ENCODE results near the gene UTS2. TPM values are rescaled to one million over a fixed set of nuclear protein-coding genes. Genes with fewer than 3 reads are reported as not detected.

Gene UTS2
- total and polyA plus RNA-seq, 4 donors, result 3.6 to 33.9 (median 16.1) TPM

GRCh38 chr1:7824701-7825100 lies 28.2 kb downstream of the UTS2 start:
- 89% methylated on average over 5 of the region's 8 CpGs for WGBS (ENCODE audit: insufficient coverage)

GRCh38 chr1:7821282-7821681 lies 31.6 kb downstream of the UTS2 start:
- no peaks in the 10 kb centered on the region for H3K4me1 ChIP-seq (ENCODE audit: control insufficient read depth, insufficient read depth, low read length)
- no peak overlapping the region for H3K27ac ChIP-seq (ENCODE audit: low read depth, low read length)
- no peak overlapping the region for H3K4me3 ChIP-seq (ENCODE audit: low read depth, low read length)
- no CpG with 5 or more reads among the region's 3 CpGs for WGBS (ENCODE audit: insufficient coverage)
- DNase-seq (ENCODE audit: low read depth in 4 of 6, low spot score in 6 of 6), result no peak
- H3K36me3 ChIP-seq (ENCODE audit: control insufficient read depth, insufficient read depth, low read length), result peaks cover 13% of the 10 kb centered on the region
- no peaks in the 10 kb centered on the region for H3K9me3 ChIP-seq (ENCODE audit: control insufficient read depth, insufficient read depth, low read length)
- no peaks in the 10 kb centered on the region for H3K27me3 ChIP-seq (ENCODE audit: control insufficient read depth, insufficient read depth, low read length)

More at GRCh38 chr1:7824701-7825100, 28.2 kb downstream of the UTS2 start:
- Histone ChIP-seq H3K36me3 (ENCODE audit: control insufficient read depth, insufficient read depth, low read length) (peaks cover 21% of the 10 kb centered on the region), H3K4me1 (ENCODE audit: control insufficient read depth, insufficient read depth, low read length) (no peaks in the 10 kb centered on the region), H3K27me3 (ENCODE audit: control insufficient read depth, insufficient read depth, low read length) (no peaks in the 10 kb centered on the region), H3K4me3 (ENCODE audit: low read depth, low read length) (no peak overlapping the region), H3K9me3 (ENCODE audit: control insufficient read depth, insufficient read depth, low read length) (no peaks in the 10 kb centered on the region), H3K27ac (ENCODE audit: low read depth, low read length) (no peak overlapping the region)
- no peak for DNase-seq (ENCODE audit: low read depth in 4 of 6, low spot score in 6 of 6)

GRCh38 chr1:7813677-7814373 lies 39.0 kb downstream of the UTS2 start:
- H3K27ac ChIP-seq (ENCODE audit: low read depth, low read length), result no peak overlapping the region
- H3K4me1 ChIP-seq (ENCODE audit: control insufficient read depth, insufficient read depth, low read length), result no peaks in the 10 kb centered on the region
- no peak overlapping the region for H3K4me3 ChIP-seq (ENCODE audit: low read depth, low read length)
- DNase-seq (ENCODE audit: low read depth in 4 of 6, low spot score in 6 of 6), result no peak
- H3K9me3 ChIP-seq (ENCODE audit: control insufficient read depth, insufficient read depth, low read length), result peaks cover 8% of the 10 kb centered on the region
- peaks cover 9% of the 10 kb centered on the region for H3K36me3 ChIP-seq (ENCODE audit: control insufficient read depth, insufficient read depth, low read length)
- no peaks in the 10 kb centered on the region for H3K27me3 ChIP-seq (ENCODE audit: control insufficient read depth, insufficient read depth, low read length)
- WGBS (ENCODE audit: insufficient coverage), result 76% methylated on average over 2 of the region's 3 CpGs

- DNase-seq (ENCODE audit: low read depth in 4 of 6, low spot score in 6 of 6), result no peak
- H3K9me3 ChIP-seq (ENCODE audit: control insufficient read depth, insufficient read depth, low read length), result peaks cover 8% of the 10 kb centered on the region
- no peak overlapping the region for H3K4me3 ChIP-seq (ENCODE audit: low read depth, low read length)
- H3K36me3 ChIP-seq (ENCODE audit: control insufficient read depth, insufficient read depth, low read length), result peaks cover 12% of the 10 kb centered on the region
- H3K27ac ChIP-seq (ENCODE audit: low read depth, low read length), result no peak overlapping the region
- H3K27me3 ChIP-seq (ENCODE audit: control insufficient read depth, insufficient read depth, low read length), result no peaks in the 10 kb centered on the region
- no peaks in the 10 kb centered on the region for H3K4me1 ChIP-seq (ENCODE audit: control insufficient read depth, insufficient read depth, low read length)
- 96% methylated on average over 4 of the region's 6 CpGs for WGBS (ENCODE audit: insufficient coverage)
Measured at GRCh38 chr1:7811476-7811875, 41.4 kb downstream of the UTS2 start.

- H3K36me3 ChIP-seq (ENCODE audit: control insufficient read depth, insufficient read depth, low read length), result peaks cover 12% of the 10 kb centered on the region
- H3K9me3 ChIP-seq (ENCODE audit: control insufficient read depth, insufficient read depth, low read length), result peaks cover 8% of the 10 kb centered on the region
- no peak overlapping the region for H3K4me3 ChIP-seq (ENCODE audit: low read depth, low read length)
- no peaks in the 10 kb centered on the region for H3K27me3 ChIP-seq (ENCODE audit: control insufficient read depth, insufficient read depth, low read length)
- H3K27ac ChIP-seq (ENCODE audit: low read depth, low read length), result no peak overlapping the region
- WGBS (ENCODE audit: insufficient coverage), result 95% methylated on average over 5 of the region's 7 CpGs
- no peak for DNase-seq (ENCODE audit: low read depth in 4 of 6, low spot score in 6 of 6)
- H3K4me1 ChIP-seq (ENCODE audit: control insufficient read depth, insufficient read depth, low read length), result no peaks in the 10 kb centered on the region
Measured at GRCh38 chr1:7810395-7810794, 42.5 kb downstream of the UTS2 start.

GRCh38 chr1:7809742-7810141 lies 43.1 kb downstream of the UTS2 start:
- H3K4me1 ChIP-seq (ENCODE audit: control insufficient read depth, insufficient read depth, low read length), result no peaks in the 10 kb centered on the region
- no peak overlapping the region for H3K4me3 ChIP-seq (ENCODE audit: low read depth, low read length)
- no peak overlapping the region for H3K27ac ChIP-seq (ENCODE audit: low read depth, low read length)
- H3K27me3 ChIP-seq (ENCODE audit: control insufficient read depth, insufficient read depth, low read length), result no peaks in the 10 kb centered on the region
- peaks cover 8% of the 10 kb centered on the region for H3K9me3 ChIP-seq (ENCODE audit: control insufficient read depth, insufficient read depth, low read length)
- no peak for DNase-seq (ENCODE audit: low read depth in 4 of 6, low spot score in 6 of 6)
- 89% methylated on average over 7 of the region's 13 CpGs for WGBS (ENCODE audit: insufficient coverage)
- H3K36me3 ChIP-seq (ENCODE audit: control insufficient read depth, insufficient read depth, low read length), result peaks cover 15% of the 10 kb centered on the region

- Histone ChIP-seq H3K27ac (ENCODE audit: low read depth, low read length) (no peak overlapping the region), H3K9me3 (ENCODE audit: control insufficient read depth, insufficient read depth, low read length) (peaks cover under 1% of the 10 kb centered on the region), H3K4me3 (ENCODE audit: low read depth, low read length) (no peak overlapping the region), H3K36me3 (ENCODE audit: control insufficient read depth, insufficient read depth, low read length) (peaks cover 20% of the 10 kb centered on the region), H3K4me1 (ENCODE audit: control insufficient read depth, insufficient read depth, low read length) (no peaks in the 10 kb centered on the region), H3K27me3 (ENCODE audit: control insufficient read depth, insufficient read depth, low read length) (no peaks in the 10 kb centered on the region)
- WGBS (ENCODE audit: insufficient coverage), result no CpG with 5 or more reads among the region's 1 CpG
- DNase-seq (ENCODE audit: low read depth in 4 of 6, low spot score in 6 of 6), result peak in 2 of 6 donors; percentile 32 to 77
Measured at GRCh38 chr1:7808253-7808844, 44.5 kb downstream of the UTS2 start.

- H3K36me3 ChIP-seq (ENCODE audit: control insufficient read depth, insufficient read depth, low read length), result peaks cover 25% of the 10 kb centered on the region
- DNase-seq (ENCODE audit: low read depth in 4 of 6, low spot score in 6 of 6), result no peak
- WGBS (ENCODE audit: insufficient coverage), result 90% methylated on average over 3 of the region's 9 CpGs
Measured at GRCh38 chr1:7805460-7805859, 47.4 kb downstream of the UTS2 start.

More at GRCh38 chr1:7805460-7805859, 47.4 kb downstream of the UTS2 start:
- Histone ChIP-seq H3K4me3 (ENCODE audit: low read depth, low read length) (no peak overlapping the region), H3K27ac (ENCODE audit: low read depth, low read length) (no peak overlapping the region), H3K27me3 (ENCODE audit: control insufficient read depth, insufficient read depth, low read length) (no peaks in the 10 kb centered on the region), H3K9me3 (ENCODE audit: control insufficient read depth, insufficient read depth, low read length) (no peaks in the 10 kb centered on the region), H3K4me1 (ENCODE audit: control insufficient read depth, insufficient read depth, low read length) (no peaks in the 10 kb centered on the region)

Data from spinal cord (tissue), 10 donors.